WTC11 (cell line): Measurements from ENCODE around the gene CSNK2A1.

Experiments used
- TF ChIP-seq, protein P1 (sequence below): sonication (generic); formaldehyde crosslinking; IDR thresholded peaks from 2 replicates; pipeline ENCODE4 v1.8.1; 2023; ENCODE audit warnings: mild to moderate bottlenecking, missing genetic modification reagents
- TF ChIP-seq, protein P2 (sequence below): fragments of 200-600 bp; IDR thresholded peaks from 2 replicates; pipeline ENCODE4 v1.8.0; 2022; ENCODE audit warnings: antibody characterized with exemption
- TF ChIP-seq, protein P3 (sequence below): sonication (generic); formaldehyde crosslinking; IDR thresholded peaks from 2 replicates; pipeline ENCODE4 v1.8.0; 2022; ENCODE audit warnings: mild to moderate bottlenecking, missing genetic modification reagents

DNA sequence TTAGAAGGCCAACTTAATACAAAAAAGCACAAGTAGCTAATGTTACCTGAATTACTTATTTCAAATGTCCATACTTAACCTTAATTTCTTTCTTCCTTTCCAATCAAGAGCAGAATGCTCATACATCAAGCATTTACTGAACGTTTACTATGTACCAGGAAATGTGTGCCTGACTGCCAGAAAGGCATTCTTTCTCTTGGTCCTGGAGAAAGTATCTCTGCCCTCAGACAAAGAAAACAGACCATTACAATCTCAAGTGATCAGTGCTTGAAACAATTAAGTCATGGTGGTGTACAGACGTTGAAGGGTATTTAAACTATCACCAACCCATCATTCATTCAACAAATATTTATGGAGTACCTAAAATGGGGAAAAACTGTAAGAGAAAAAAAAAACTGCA, 26.4 kb downstream of the CSNK2A1 start:
- TF ChIP-seq, protein P1, sequence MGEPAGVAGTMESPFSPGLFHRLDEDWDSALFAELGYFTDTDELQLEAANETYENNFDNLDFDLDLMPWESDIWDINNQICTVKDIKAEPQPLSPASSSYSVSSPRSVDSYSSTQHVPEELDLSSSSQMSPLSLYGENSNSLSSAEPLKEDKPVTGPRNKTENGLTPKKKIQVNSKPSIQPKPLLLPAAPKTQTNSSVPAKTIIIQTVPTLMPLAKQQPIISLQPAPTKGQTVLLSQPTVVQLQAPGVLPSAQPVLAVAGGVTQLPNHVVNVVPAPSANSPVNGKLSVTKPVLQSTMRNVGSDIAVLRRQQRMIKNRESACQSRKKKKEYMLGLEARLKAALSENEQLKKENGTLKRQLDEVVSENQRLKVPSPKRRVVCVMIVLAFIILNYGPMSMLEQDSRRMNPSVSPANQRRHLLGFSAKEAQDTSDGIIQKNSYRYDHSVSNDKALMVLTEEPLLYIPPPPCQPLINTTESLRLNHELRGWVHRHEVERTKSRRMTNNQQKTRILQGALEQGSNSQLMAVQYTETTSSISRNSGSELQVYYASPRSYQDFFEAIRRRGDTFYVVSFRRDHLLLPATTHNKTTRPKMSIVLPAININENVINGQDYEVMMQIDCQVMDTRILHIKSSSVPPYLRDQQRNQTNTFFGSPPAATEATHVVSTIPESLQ: no peak
- TF ChIP-seq, protein P2, sequence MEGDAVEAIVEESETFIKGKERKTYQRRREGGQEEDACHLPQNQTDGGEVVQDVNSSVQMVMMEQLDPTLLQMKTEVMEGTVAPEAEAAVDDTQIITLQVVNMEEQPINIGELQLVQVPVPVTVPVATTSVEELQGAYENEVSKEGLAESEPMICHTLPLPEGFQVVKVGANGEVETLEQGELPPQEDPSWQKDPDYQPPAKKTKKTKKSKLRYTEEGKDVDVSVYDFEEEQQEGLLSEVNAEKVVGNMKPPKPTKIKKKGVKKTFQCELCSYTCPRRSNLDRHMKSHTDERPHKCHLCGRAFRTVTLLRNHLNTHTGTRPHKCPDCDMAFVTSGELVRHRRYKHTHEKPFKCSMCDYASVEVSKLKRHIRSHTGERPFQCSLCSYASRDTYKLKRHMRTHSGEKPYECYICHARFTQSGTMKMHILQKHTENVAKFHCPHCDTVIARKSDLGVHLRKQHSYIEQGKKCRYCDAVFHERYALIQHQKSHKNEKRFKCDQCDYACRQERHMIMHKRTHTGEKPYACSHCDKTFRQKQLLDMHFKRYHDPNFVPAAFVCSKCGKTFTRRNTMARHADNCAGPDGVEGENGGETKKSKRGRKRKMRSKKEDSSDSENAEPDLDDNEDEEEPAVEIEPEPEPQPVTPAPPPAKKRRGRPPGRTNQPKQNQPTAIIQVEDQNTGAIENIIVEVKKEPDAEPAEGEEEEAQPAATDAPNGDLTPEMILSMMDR: no peak
- TF ChIP-seq, protein P3, sequence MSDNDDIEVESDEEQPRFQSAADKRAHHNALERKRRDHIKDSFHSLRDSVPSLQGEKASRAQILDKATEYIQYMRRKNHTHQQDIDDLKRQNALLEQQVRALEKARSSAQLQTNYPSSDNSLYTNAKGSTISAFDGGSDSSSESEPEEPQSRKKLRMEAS (CRISPR knock-in tag): no peak
